Astrocyte (in vitro differentiated cells and primary cell): Measurements from ENCODE around the gene MAP7D1. TPM values are rescaled to one million over a fixed set of nuclear protein-coding genes. Genes with fewer than 3 reads are reported as not detected.
A peak's percentile ranks its signal among the peaks of the same experiment; 100 is the strongest.
"Not testable (repeated sequence)": the region's sequence is repeated elsewhere in the genome, so short reads cannot be mapped to it uniquely, and the experiment has no call there.

Experiments
- DNase-seq: peaks from one replicate; pipeline ENCODE4 v3.0.0-alpha.2; 2010; ENCODE audit warnings: low read depth
- FAIRE-seq: peaks from 2 replicates; lab custom pipeline; 2011; peaks lifted over from hg19 to GRCh38; lab: Jason Lieb, UNC
- H2AFZ ChIP-seq: 2 replicates; pipeline ENCODE4 v1.6.0; 2012; ENCODE audit warnings: low read depth, low read length, inconsistent platforms
- H3K27ac ChIP-seq: 2 replicates; pipeline ENCODE4 v1.5.1; 2011; ENCODE audit warnings: low read depth, low read length, inconsistent platforms
- H3K27me3 ChIP-seq: 2 replicates; pipeline ENCODE4 v1.6.0; 2011; ENCODE audit warnings: low read length, inconsistent platforms; ENCODE audit not compliant: insufficient read depth
- H3K36me3 ChIP-seq: 2 replicates; pipeline ENCODE4 v1.5.1; 2011; ENCODE audit warnings: low read length, inconsistent platforms; ENCODE audit not compliant: insufficient read depth
- H3K4me1 ChIP-seq: 2 replicates; pipeline ENCODE4 v1.5.1; 2011; ENCODE audit warnings: low read length, inconsistent platforms; ENCODE audit not compliant: insufficient read depth
- H3K4me2 ChIP-seq: 2 replicates; pipeline ENCODE4 v1.6.0; 2012; ENCODE audit warnings: low read length, inconsistent platforms
- H3K4me3 ChIP-seq: 2 replicates; pipeline ENCODE4 v1.5.1; 2011; ENCODE audit warnings: low read depth, mild to moderate bottlenecking, low read length, inconsistent platforms; ENCODE audit not compliant: insufficient read depth
- H3K79me2 ChIP-seq: 2 replicates; pipeline ENCODE4 v1.6.0; 2012; ENCODE audit warnings: mild to moderate bottlenecking, low read length, inconsistent platforms; ENCODE audit not compliant: insufficient read depth
- H3K9ac ChIP-seq: 2 replicates; pipeline ENCODE4 v1.6.0; 2012; ENCODE audit warnings: mild to moderate bottlenecking, low read length, inconsistent platforms
- H3K9me3 ChIP-seq: 2 replicates; pipeline ENCODE4 v1.5.1; 2012; ENCODE audit warnings: low read depth, mild to moderate bottlenecking, low read length, inconsistent platforms; ENCODE audit not compliant: insufficient read depth
- H4K20me1 ChIP-seq: 2 replicates; pipeline ENCODE4 v1.6.0; 2012; ENCODE audit warnings: low read length, inconsistent platforms; ENCODE audit not compliant: insufficient read depth
- H3K27ac Mint-ChIP-seq: one replicate; pipeline ENCODE4 v1.8.0; 2021; ENCODE audit warnings: mild to moderate bottlenecking, mixed read lengths; ENCODE audit not compliant: unreplicated experiment
- H3K27me3 Mint-ChIP-seq: one replicate; pipeline ENCODE4 v1.8.0; 2021; ENCODE audit warnings: low read depth, mixed read lengths; ENCODE audit not compliant: unreplicated experiment
- H3K36me3 Mint-ChIP-seq: one replicate; pipeline ENCODE4 v1.8.0; 2021; ENCODE audit warnings: low read depth, mixed read lengths; ENCODE audit not compliant: unreplicated experiment
- H3K4me1 Mint-ChIP-seq: one replicate; pipeline ENCODE4 v1.8.0; 2021; ENCODE audit warnings: low read depth, mixed read lengths; ENCODE audit not compliant: unreplicated experiment
- H3K4me3 Mint-ChIP-seq: one replicate; pipeline ENCODE4 v1.8.0; 2021; ENCODE audit warnings: mild to moderate bottlenecking, moderate library complexity, mixed read lengths; ENCODE audit not compliant: unreplicated experiment
- H3K9me3 Mint-ChIP-seq: one replicate; pipeline ENCODE4 v1.8.0; 2021; ENCODE audit warnings: mild to moderate bottlenecking, mixed read lengths; ENCODE audit not compliant: unreplicated experiment
- EZH2 ChIP-seq: IDR thresholded peaks from 2 replicates; pipeline ENCODE4 v1.6.1; 2012; ENCODE audit warnings: mild to moderate bottlenecking, low read length, inconsistent platforms; ENCODE audit not compliant: insufficient read depth
- total RNA-seq: library from RNA; stranded (reverse); gene quantifications from 2 replicates; pipeline ENCODE4 v1.2.1, GENCODE V29; 2021
- TF ChIP-seq, protein P1 (sequence below): IDR thresholded peaks from 2 replicates; pipeline ENCODE4 v1.5.1; 2011; ENCODE audit warnings: low read depth, mild to moderate bottlenecking, inconsistent platforms, low read length, moderate library complexity; ENCODE audit not compliant: insufficient read depth

MAP7D1 gene
- total RNA-seq, 1 donor from 2014 or later: 271 TPM

DNA sequence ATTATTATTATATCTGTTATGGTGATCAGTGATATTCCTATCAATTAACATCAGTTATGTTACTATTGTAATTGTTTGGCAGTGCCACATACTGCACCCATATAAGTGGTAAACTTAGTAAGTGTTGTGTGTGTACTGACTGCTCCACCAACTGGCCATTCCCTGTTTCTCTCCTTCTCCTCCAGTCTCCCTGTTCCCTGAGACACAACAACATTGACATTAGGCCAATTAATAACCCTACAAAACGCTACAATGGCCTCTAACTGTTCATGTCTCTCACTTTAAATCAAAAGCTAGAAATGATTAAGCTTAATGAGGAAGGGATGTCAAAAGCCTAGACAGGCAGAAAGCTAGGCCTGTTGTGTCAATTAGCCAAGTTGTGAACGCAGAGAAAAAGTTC, 61.7 kb downstream of the MAP7D1 start:
- H3K27ac ChIP-seq: no peak overlapping the region
- TF ChIP-seq EZH2: no peak
- TF ChIP-seq, protein P1, sequence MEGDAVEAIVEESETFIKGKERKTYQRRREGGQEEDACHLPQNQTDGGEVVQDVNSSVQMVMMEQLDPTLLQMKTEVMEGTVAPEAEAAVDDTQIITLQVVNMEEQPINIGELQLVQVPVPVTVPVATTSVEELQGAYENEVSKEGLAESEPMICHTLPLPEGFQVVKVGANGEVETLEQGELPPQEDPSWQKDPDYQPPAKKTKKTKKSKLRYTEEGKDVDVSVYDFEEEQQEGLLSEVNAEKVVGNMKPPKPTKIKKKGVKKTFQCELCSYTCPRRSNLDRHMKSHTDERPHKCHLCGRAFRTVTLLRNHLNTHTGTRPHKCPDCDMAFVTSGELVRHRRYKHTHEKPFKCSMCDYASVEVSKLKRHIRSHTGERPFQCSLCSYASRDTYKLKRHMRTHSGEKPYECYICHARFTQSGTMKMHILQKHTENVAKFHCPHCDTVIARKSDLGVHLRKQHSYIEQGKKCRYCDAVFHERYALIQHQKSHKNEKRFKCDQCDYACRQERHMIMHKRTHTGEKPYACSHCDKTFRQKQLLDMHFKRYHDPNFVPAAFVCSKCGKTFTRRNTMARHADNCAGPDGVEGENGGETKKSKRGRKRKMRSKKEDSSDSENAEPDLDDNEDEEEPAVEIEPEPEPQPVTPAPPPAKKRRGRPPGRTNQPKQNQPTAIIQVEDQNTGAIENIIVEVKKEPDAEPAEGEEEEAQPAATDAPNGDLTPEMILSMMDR: peak; percentile 16
- DNase-seq (no peak), FAIRE-seq (no peak)
- H3K36me3 ChIP-seq: no peaks in the 10 kb centered on the region
- no peaks in the 10 kb centered on the region for H3K4me1 ChIP-seq
- no peaks in the 10 kb centered on the region for H3K9me3 ChIP-seq
- no peak overlapping the region for H3K4me3 Mint-ChIP-seq
- no peaks in the 10 kb centered on the region for H3K27me3 Mint-ChIP-seq
- no peaks in the 10 kb centered on the region for H3K9me3 Mint-ChIP-seq
- H3K79me2 ChIP-seq: no peaks in the 10 kb centered on the region
- H3K9ac ChIP-seq: no peak overlapping the region
- H3K4me3 ChIP-seq: no peak overlapping the region
- H3K27me3 ChIP-seq: no peaks in the 10 kb centered on the region
- H3K4me1 Mint-ChIP-seq: no peaks in the 10 kb centered on the region
- no peaks in the 10 kb centered on the region for H3K36me3 Mint-ChIP-seq
- H3K27ac Mint-ChIP-seq: no peak overlapping the region
- no peak overlapping the region for H3K4me2 ChIP-seq
- H2AFZ ChIP-seq: no peak overlapping the region
- H4K20me1 ChIP-seq: no peaks in the 10 kb centered on the region

DNA sequence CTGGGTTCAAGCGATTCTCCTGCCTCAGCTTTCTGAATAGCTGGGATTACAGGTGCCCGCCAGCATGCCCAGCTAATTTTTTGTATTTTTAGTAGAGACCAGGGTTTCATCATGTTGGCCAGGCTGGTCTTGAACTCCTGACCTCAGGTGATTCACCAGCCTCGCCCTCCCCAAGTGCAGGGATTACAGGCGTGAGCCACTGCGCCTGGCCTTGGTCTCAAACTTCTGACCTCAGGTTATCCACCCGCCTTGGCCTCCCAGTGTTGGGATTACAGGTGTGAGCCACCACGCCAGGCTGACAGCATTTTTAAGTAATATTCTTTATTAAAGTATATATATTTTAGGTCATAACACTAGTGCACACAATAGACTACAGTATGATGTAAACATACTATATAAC, 65.9 kb downstream of the MAP7D1 start:
- H2AFZ ChIP-seq, H3K9ac ChIP-seq, H3K36me3 ChIP-seq, DNase-seq, H3K4me3 Mint-ChIP-seq, H3K36me3 Mint-ChIP-seq, H3K4me2 ChIP-seq, H3K4me1 Mint-ChIP-seq, FAIRE-seq, H3K4me3 ChIP-seq, H3K27ac Mint-ChIP-seq, H3K27me3 ChIP-seq, H3K27ac ChIP-seq, H3K9me3 ChIP-seq, H3K27me3 Mint-ChIP-seq, H3K9me3 Mint-ChIP-seq: not testable (repeated sequence)
- Histone ChIP-seq H3K79me2 (peaks cover 27% of the 10 kb centered on the region), H3K4me1 (peaks cover 19% of the 10 kb centered on the region), H4K20me1 (peaks cover 21% of the 10 kb centered on the region)

DNA sequence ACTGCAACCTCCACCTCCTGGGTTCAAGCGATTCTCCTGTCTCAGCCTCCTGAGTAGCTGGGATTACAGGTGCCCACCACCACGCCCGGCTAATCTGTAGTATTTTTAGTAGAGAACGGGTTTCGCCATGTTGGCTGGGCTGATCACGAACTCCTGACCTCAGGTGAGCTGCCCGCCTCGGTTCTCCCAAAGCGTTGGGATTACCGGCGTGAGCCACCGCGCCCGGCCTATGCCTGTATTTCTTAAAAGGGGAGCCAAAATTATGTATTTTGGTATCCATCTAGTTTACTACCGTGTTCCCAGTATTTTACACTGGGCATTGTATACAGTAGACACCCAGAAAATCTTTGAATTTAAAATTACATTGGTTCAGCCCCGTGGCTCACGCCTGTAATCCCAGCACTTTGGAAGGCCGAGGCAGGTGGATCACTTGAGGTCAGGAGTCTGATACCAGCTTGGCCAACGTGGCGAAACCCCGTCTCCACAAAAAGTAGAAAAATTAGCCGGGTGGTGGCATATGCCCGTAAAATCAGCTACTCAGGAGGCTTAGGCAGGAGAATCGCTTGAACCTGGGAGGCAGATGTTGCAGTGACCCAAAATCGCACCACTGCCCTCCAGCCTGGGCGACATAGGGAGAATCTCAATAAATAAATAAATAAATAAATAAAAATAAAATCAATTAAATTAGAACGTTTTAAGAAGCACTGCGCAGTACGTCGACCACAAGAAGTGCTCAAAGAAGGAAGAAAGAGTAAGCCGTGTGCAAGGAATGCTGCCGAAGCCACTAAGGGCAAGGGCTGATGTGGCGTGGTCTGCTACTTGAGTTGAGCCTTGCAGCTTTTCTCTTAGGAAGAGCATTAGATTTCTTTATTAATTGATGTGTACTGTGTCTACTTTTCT, 66.8 kb downstream of the MAP7D1 start:
- no peak for FAIRE-seq
- Histone ChIP-seq H3K4me2 (peak overlapping the region; percentile 85), H3K9ac (peak overlapping the region; percentile 95), H3K79me2 (peaks cover 35% of the 10 kb centered on the region), H3K27me3 (no peaks in the 10 kb centered on the region), H3K27ac (peak overlapping the region; percentile 93), H4K20me1 (peaks cover 28% of the 10 kb centered on the region), H3K4me1 (peaks cover 19% of the 10 kb centered on the region), H3K9me3 (no peaks in the 10 kb centered on the region), H2AFZ (peak overlapping the region; percentile 67), H3K36me3 (peaks cover 5% of the 10 kb centered on the region), H3K4me3 (peak overlapping the region; percentile 80)
- Mint-ChIP-seq H3K36me3 (peaks cover 1% of the 10 kb centered on the region), H3K27ac (peak overlapping the region; percentile 100), H3K4me1 (peaks cover 10% of the 10 kb centered on the region), H3K4me3 (peak overlapping the region; percentile 99), H3K9me3 (no peaks in the 10 kb centered on the region), H3K27me3 (no peaks in the 10 kb centered on the region)
- TF ChIP-seq, protein P1: no peak
- TF ChIP-seq EZH2: no peak
- no peak for DNase-seq
